A673 (cell line): ENCODE measurements around the gene KRT82. TPM values are rescaled to one million over a fixed set of nuclear protein-coding genes. Genes with fewer than 3 reads are reported as not detected.
"Not testable (repeated sequence)": the region's sequence is repeated elsewhere in the genome, so short reads cannot be mapped to it uniquely, and the experiment has no call there.

Source experiments
- BruUV-seq: library from RNA; stranded (reverse); fragments of 400-500 nt; replicated peaks from 2 replicates; lab custom pipeline; 2021; lab: Mats Ljungman, UMichigan
- CTCF ChIA-PET: fragments of 300-600 bp; sonication (Branson Sonifier 250); formaldehyde crosslinking; loops from one replicate; lab custom pipeline; 2022; ENCODE audit warnings: antibody characterized with exemption; lab: Charles Lee
- POLR2A ChIA-PET: fragments of 300-600 bp; sonication (Branson Sonifier 250); formaldehyde crosslinking; loops from one replicate; lab custom pipeline; 2022; ENCODE audit warnings: antibody characterized with exemption; ENCODE audit not compliant: low non-redundant PET; lab: Charles Lee
- DNase-seq: peaks from one replicate; pipeline ENCODE4 v3.0.0-alpha.2; 2015; ENCODE audit warnings: low spot score
- H3K27ac ChIP-seq: fragments of 200-600 bp; sonication (generic); 2 replicates; pipeline ENCODE4 v1.5.1; 2016; ENCODE audit warnings: mixed run types, low read depth, mild to moderate bottlenecking, mixed read lengths, antibody characterized with exemption, low read length; ENCODE audit not compliant: poor library complexity, severe bottlenecking
- H3K27me3 ChIP-seq: fragments of 200-600 bp; sonication (generic); replicated peaks from 2 replicates; pipeline ENCODE4 v1.6.1; 2017; ENCODE audit warnings: mixed run types, low read depth, mild to moderate bottlenecking, mixed read lengths, antibody characterized with exemption, low read length; ENCODE audit not compliant: insufficient read depth, poor library complexity
- H3K36me3 ChIP-seq: fragments of 200-600 bp; sonication (generic); 2 replicates; pipeline ENCODE4 v1.6.1; 2016; ENCODE audit warnings: mixed run types, mild to moderate bottlenecking, mixed read lengths, antibody characterized with exemption, low read length; ENCODE audit not compliant: insufficient read depth, poor library complexity, severe bottlenecking
- H3K4me1 ChIP-seq: fragments of 200-600 bp; sonication (generic); 2 replicates; pipeline ENCODE4 v1.6.1; 2017; ENCODE audit warnings: mixed run types, mild to moderate bottlenecking, mixed read lengths, antibody characterized with exemption, low read length; ENCODE audit not compliant: insufficient read depth, poor library complexity, severe bottlenecking
- H3K4me3 ChIP-seq: fragments of 200-600 bp; sonication (generic); 2 replicates; pipeline ENCODE4 v1.5.1; 2016; ENCODE audit warnings: low read depth, mixed run types, mild to moderate bottlenecking, mixed read lengths, low read length; ENCODE audit not compliant: poor library complexity, severe bottlenecking
- H3K9me3 ChIP-seq: fragments of 200-600 bp; sonication (generic); 2 replicates; pipeline ENCODE4 v1.6.1; 2016; ENCODE audit warnings: mixed run types, low read depth, mild to moderate bottlenecking, mixed read lengths, antibody characterized with exemption, low read length; ENCODE audit not compliant: poor library complexity, severe bottlenecking
- EZH2 ChIP-seq: fragments of 200-600 bp; sonication (generic); IDR thresholded peaks from 2 replicates; pipeline ENCODE4 v1.6.1; 2017; ENCODE audit warnings: borderline replicate concordance, low read depth, mild to moderate bottlenecking, mixed read lengths, antibody characterized with exemption, low read length; ENCODE audit not compliant: poor library complexity, severe bottlenecking
- intact Hi-C: fragments of 100-400 bp; cut with micrococcal nuclease; formaldehyde crosslinking; loops from one replicate; pipeline ENCODE4 v1.10.0; 2022; ENCODE audit not compliant: unreplicated experiment
- total RNA-seq: library from RNA; stranded (reverse); gene quantifications from 2 replicates; pipeline ENCODE4 v1.2.3, GENCODE V29; 2021
- TF ChIP-seq, protein P1 (sequence below): fragments of 300-800, 200-600 bp; sonication (generic); conservative IDR thresholded peaks from 2 replicates; pipeline ENCODE4 v1.5.1; 2017; ENCODE audit warnings: low read depth, mild to moderate bottlenecking, antibody characterized with exemption, low read length, moderate library complexity, mixed read lengths

Gene KRT82
- total RNA-seq, 1 experiment from 2014 or later: not detected

DNA sequence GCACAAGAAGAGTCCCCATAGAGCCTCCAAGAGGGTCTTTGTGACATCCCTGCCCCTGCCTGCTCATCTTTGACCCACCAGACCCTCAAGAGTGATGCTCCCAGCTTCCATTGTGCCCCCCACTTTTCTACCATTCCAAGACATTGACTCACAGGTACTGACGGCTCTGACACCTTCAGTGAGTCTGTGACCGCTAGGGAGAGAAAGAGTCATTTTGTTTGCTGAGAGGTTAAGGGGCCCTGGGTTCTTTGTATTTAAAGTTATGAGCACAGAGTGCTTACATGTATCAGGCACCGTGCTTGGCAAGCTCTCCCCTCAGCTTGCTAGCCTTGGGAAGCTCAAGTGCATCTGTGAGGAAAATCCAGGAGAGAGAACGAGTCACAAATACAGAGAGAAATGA, 7.1 kb upstream of the KRT82 start:
- DNase-seq: no peak
- Histone ChIP-seq H3K27me3 (no peaks in the 10 kb centered on the region), H3K27ac (no peak overlapping the region), H3K4me1 (no peaks in the 10 kb centered on the region), H3K4me3 (no peak overlapping the region), H3K9me3 (no peaks in the 10 kb centered on the region), H3K36me3 (no peaks in the 10 kb centered on the region)
- intact Hi-C loops: no loop called here
- BruUV-seq: no TSS peak
- POLR2A ChIA-PET: no interaction called here
- CTCF ChIA-PET: no interaction called here
- TF ChIP-seq, protein P1, sequence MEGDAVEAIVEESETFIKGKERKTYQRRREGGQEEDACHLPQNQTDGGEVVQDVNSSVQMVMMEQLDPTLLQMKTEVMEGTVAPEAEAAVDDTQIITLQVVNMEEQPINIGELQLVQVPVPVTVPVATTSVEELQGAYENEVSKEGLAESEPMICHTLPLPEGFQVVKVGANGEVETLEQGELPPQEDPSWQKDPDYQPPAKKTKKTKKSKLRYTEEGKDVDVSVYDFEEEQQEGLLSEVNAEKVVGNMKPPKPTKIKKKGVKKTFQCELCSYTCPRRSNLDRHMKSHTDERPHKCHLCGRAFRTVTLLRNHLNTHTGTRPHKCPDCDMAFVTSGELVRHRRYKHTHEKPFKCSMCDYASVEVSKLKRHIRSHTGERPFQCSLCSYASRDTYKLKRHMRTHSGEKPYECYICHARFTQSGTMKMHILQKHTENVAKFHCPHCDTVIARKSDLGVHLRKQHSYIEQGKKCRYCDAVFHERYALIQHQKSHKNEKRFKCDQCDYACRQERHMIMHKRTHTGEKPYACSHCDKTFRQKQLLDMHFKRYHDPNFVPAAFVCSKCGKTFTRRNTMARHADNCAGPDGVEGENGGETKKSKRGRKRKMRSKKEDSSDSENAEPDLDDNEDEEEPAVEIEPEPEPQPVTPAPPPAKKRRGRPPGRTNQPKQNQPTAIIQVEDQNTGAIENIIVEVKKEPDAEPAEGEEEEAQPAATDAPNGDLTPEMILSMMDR: no peak
- TF ChIP-seq EZH2: no peak

DNA sequence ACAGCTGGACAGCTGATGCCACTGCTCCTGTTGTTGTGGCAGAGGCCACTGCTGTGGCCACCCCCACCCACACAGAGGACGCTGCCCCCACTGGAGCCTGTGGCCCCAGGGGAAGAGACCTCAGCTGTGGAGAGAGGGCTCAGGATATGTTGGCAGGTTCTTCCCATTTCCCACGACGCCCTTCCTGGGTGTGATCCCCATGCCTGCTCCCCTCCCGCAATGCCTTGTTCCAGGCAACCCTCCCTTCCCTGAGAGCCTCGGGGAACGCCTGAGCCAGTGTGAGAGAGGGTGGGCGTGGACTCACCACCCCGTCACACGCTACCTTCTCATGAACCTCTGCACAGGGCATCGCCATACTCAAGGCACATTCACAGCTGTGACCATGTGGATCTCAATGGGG, 5.7 kb upstream of the KRT82 start:
- Histone ChIP-seq H3K4me1 (no peaks in the 10 kb centered on the region), H3K27me3 (no peaks in the 10 kb centered on the region), H3K4me3 (no peak overlapping the region), H3K36me3 (no peaks in the 10 kb centered on the region), H3K27ac (no peak overlapping the region), H3K9me3 (no peaks in the 10 kb centered on the region)
- no TSS peak for BruUV-seq
- no peak for TF ChIP-seq EZH2
- TF ChIP-seq, protein P1: no peak
- intact Hi-C loops: no loop called here
- POLR2A ChIA-PET: no interaction called here
- CTCF ChIA-PET: no interaction called here
- DNase-seq: no peak

DNA sequence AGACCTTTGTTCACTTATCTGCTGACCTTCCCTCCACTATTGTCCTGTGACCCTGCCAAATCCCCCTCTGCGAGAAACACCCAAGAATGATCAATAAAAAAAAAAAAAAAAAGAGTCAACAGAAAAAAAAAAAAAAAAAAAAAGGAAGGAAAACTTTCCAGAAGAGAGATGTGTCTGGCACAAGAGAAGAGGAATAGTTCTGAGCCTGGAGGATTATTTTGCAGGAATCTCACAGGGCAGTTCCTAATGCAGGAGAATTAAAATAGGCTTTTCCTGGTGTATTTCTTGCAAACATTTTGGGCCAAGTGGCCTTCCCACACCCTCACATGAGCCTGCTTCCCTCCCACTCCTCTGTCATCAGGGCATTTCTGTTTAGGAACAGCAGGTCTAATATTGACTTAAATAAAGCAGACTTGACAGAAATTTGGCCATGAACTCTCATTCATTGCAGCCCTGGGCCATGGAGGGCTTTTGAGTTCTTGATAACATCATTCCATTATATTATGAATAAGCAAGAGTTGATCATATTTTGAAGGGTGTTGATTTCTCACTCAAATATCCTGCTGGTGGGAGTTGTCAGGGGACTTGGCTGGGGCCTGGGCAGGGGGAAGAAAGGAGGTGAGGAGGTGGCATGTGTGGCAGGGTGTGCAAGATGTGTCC, 4.6 kb upstream of the KRT82 start:
- intact Hi-C loops, CTCF ChIA-PET, POLR2A ChIA-PET: not testable (repeated sequence)

DNA sequence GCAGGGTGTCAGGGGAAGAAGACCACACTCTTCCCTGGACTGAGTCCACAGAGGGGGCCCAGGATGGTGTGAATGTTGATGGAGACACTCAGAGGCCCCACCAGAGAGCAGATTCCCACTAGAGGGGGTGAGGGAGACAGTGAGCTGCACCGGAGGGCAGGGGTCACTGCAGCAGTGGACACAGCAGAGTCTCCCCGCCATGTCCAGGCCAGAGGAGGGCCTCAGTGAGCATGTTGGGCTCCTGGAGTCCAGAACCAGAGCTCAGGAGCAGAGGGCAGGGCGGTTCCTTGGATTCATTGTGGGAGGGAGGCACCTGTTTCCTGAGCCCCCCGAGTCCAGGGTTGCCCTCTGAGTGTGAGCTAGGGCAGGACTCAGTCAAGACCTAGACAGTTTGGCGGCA, 1.8 kb upstream of the KRT82 start:
- no peak overlapping the region for H3K27ac ChIP-seq
- H3K27me3 ChIP-seq: no peaks in the 10 kb centered on the region
- no peak overlapping the region for H3K4me3 ChIP-seq
- intact Hi-C loops: no loop called here
- no TSS peak for BruUV-seq
- DNase-seq: no peak
- H3K36me3 ChIP-seq: no peaks in the 10 kb centered on the region
- CTCF ChIA-PET: no interaction called here
- POLR2A ChIA-PET: no interaction called here
- TF ChIP-seq, protein P1: no peak
- no peak for TF ChIP-seq EZH2
- no peaks in the 10 kb centered on the region for H3K4me1 ChIP-seq
- no peaks in the 10 kb centered on the region for H3K9me3 ChIP-seq

More for the DNA sequence above, 4.6 kb upstream of the KRT82 start:
- H3K4me3 ChIP-seq, BruUV-seq, H3K36me3 ChIP-seq, DNase-seq, H3K9me3 ChIP-seq, H3K4me1 ChIP-seq, H3K27ac ChIP-seq, H3K27me3 ChIP-seq: not testable (repeated sequence)
